HG03575 (cell line): ENCODE measurements around the gene RNU1-2.
"Not testable (repeated sequence)": the region's sequence is repeated elsewhere in the genome, so short reads cannot be mapped to it uniquely, and the experiment has no call there.

Experiments used
- ATAC-seq: cut with Tn5 transposase; IDR thresholded peaks from one replicate; pipeline ENCODE4 v1.9.1; 2021; ENCODE audit not compliant: unreplicated experiment, insufficient number of reproducible peaks, low FRiP score; ENCODE audit errors: extremely low read depth

The RNU1-2 gene

GRCh38 chr1:16886860-16887605, 8.7 kb upstream of the RNU1-2 start:
- no peak for ATAC-seq

- no peak for ATAC-seq
These were observed 6.6 kb upstream of the RNU1-2 start for GRCh38 chr1:16888860-16889816.

GRCh38 chr1:16890539-16891021, 5.2 kb upstream of the RNU1-2 start:
- not testable (repeated sequence) for ATAC-seq

GRCh38 chr1:16891057-16891456, 4.7 kb upstream of the RNU1-2 start:
- not testable (repeated sequence) for ATAC-seq

- not testable (repeated sequence) for ATAC-seq
These were observed 2.7 kb upstream of the RNU1-2 start for GRCh38 chr1:16892978-16893525.

GRCh38 chr1:16893796-16894195, 2.0 kb upstream of the RNU1-2 start:
- not testable (repeated sequence) for ATAC-seq

- not testable (repeated sequence) for ATAC-seq
These were observed 1.4 kb upstream of the RNU1-2 start for GRCh38 chr1:16894338-16894737.

- ATAC-seq: not testable (repeated sequence)
These were observed 565 bp upstream of the RNU1-2 start for GRCh38 chr1:16895233-16895597.

- ATAC-seq: not testable (repeated sequence)
These were observed 706 bp downstream of the RNU1-2 start for GRCh38 chr1:16896316-16897055.

- not testable (repeated sequence) for ATAC-seq
These were observed 1.9 kb downstream of the RNU1-2 start for GRCh38 chr1:16897653-16898052.

- ATAC-seq: not testable (repeated sequence)
These were observed 2.5 kb downstream of the RNU1-2 start for GRCh38 chr1:16898298-16898697.

- ATAC-seq: not testable (repeated sequence)
These were observed 3.2 kb downstream of the RNU1-2 start for GRCh38 chr1:16899020-16899419.

GRCh38 chr1:16900751-16901150, 5.0 kb downstream of the RNU1-2 start:
- no peak for ATAC-seq

GRCh38 chr1:16901371-16901770, 5.6 kb downstream of the RNU1-2 start:
- not testable (repeated sequence) for ATAC-seq

GRCh38 chr1:16903054-16903453, 7.3 kb downstream of the RNU1-2 start:
- no peak for ATAC-seq

- ATAC-seq: no peak
These were observed 7.6 kb downstream of the RNU1-2 start for GRCh38 chr1:16903458-16903796.

GRCh38 chr1:16904560-16905109, 8.9 kb downstream of the RNU1-2 start:
- ATAC-seq: peak; percentile 41

GRCh38 chr1:16905110-16905867, 9.5 kb downstream of the RNU1-2 start:
- ATAC-seq: peak; percentile 48
